Raji (cell line): ENCODE results near the gene LMOD1.

Source experiments
- POLR2A ChIP-seq: IDR thresholded peaks from 2 replicates; pipeline ENCODE4 v1.6.1; 2011; ENCODE audit warnings: low read depth, low read length, control low read depth; ENCODE audit not compliant: insufficient read depth

The LMOD1 gene

GRCh38 chr1:201955729-201956143, 9.4 kb upstream of the LMOD1 start:
- no peak for TF ChIP-seq POLR2A

- TF ChIP-seq POLR2A, result peak; percentile 99
Observed at GRCh38 chr1:201955009-201955728, 8.8 kb upstream of the LMOD1 start, which contains the start of gene TIMM17A. TSS of gene TIMM17A (plus strand) at chr1:201955503. CDS start at chr1:201955527, 24 bp downstream.

GRCh38 chr1:201954263-201955008, 8.1 kb upstream of the LMOD1 start:
- TF ChIP-seq POLR2A, result no peak

- TF ChIP-seq POLR2A, result no peak
Observed at GRCh38 chr1:201949491-201949890, 3.1 kb upstream of the LMOD1 start.

- TF ChIP-seq POLR2A, result no peak
Observed at GRCh38 chr1:201947697-201948008, 1.3 kb upstream of the LMOD1 start.

- no peak for TF ChIP-seq POLR2A
Observed at GRCh38 chr1:201945863-201946223, 505 bp downstream of the LMOD1 start.

GRCh38 chr1:201945157-201945556, 1.2 kb downstream of the LMOD1 start:
- TF ChIP-seq POLR2A, result no peak

- TF ChIP-seq POLR2A, result no peak
Observed at GRCh38 chr1:201944639-201945038, 1.7 kb downstream of the LMOD1 start.

- no peak for TF ChIP-seq POLR2A
Observed at GRCh38 chr1:201944002-201944401, 2.3 kb downstream of the LMOD1 start.

GRCh38 chr1:201942129-201942495, 4.2 kb downstream of the LMOD1 start:
- TF ChIP-seq POLR2A, result no peak

GRCh38 chr1:201941420-201942128, 4.8 kb downstream of the LMOD1 start:
- TF ChIP-seq POLR2A, result no peak

- no peak for TF ChIP-seq POLR2A
Observed at GRCh38 chr1:201939574-201939973, 6.8 kb downstream of the LMOD1 start.

GRCh38 chr1:201939148-201939547, 7.2 kb downstream of the LMOD1 start:
- no peak for TF ChIP-seq POLR2A

GRCh38 chr1:201938440-201939035, 7.8 kb downstream of the LMOD1 start:
- TF ChIP-seq POLR2A, result no peak

- no peak for TF ChIP-seq POLR2A
Observed at GRCh38 chr1:201937624-201938213, 8.6 kb downstream of the LMOD1 start.
